Left lobe of liver (tissue), 2 donors: ENCODE data around the gene C17orf107. TPM values are rescaled to one million over a fixed set of nuclear protein-coding genes. Genes with fewer than 3 reads are reported as not detected.
"Not testable (repeated sequence)": the region's sequence is repeated elsewhere in the genome, so short reads cannot be mapped to it uniquely, and the experiment has no call there.

Source experiments
- ATAC-seq: fragments of 200-7000 bp; cut with Tn5 transposase; one replicate; pipeline ENCODE4 v1.9.1; 2020; ENCODE audit warnings: mild to moderate bottlenecking, moderate library complexity
- DNase-seq: peaks from one replicate; pipeline ENCODE4 v3.0.0-alpha.2; 2020; ENCODE audit warnings: low spot score
- total RNA-seq: library from RNA; stranded (reverse); gene quantifications from one replicate; pipeline ENCODE4 v1.2.1, GENCODE V29; 2021
- donor health status: DM: no; HTN: no; CAD: no; lungs with moderate emphysema.
- donor health status: DM: no; HTN: yes; CAD: no.

Gene C17orf107
- total RNA-seq, result 4.1 TPM

- peak; percentile 89 for DNase-seq
- peak; percentile 78 for ATAC-seq
Measured at GRCh38 chr17:4899341-4900230, at the start of gene C17orf107. C17orf107 (plus strand) TSS chr17:4899536; CDS start chr17:4899763, 227 bp downstream.

- ATAC-seq (no peak), DNase-seq (no peak)
Measured at GRCh38 chr17:4850246-4850645, 49.1 kb upstream of the C17orf107 start.

- ATAC-seq, result no peak
- no peak for DNase-seq
Measured at GRCh38 chr17:4851084-4851483, 48.3 kb upstream of the C17orf107 start.

- no peak for ATAC-seq
- no peak for DNase-seq
Measured at GRCh38 chr17:4852567-4853207, 46.6 kb upstream of the C17orf107 start.

GRCh38 chr17:4853208-4853671 is 46.1 kb upstream of the C17orf107 start:
- DNase-seq (no peak), ATAC-seq (no peak)

GRCh38 chr17:4854111-4854681 is 45.1 kb upstream of the C17orf107 start:
- DNase-seq (no peak), ATAC-seq (no peak)

- DNase-seq (no peak), ATAC-seq (no peak)
Measured at GRCh38 chr17:4856271-4856936, 42.9 kb upstream of the C17orf107 start.

- DNase-seq, result no peak
- ATAC-seq, result no peak
Measured at GRCh38 chr17:4856937-4857314, 42.4 kb upstream of the C17orf107 start.

- ATAC-seq, DNase-seq: not testable (repeated sequence)
Measured at GRCh38 chr17:4857347-4857746, 42.0 kb upstream of the C17orf107 start.

GRCh38 chr17:4858068-4858881 is 41.1 kb upstream of the C17orf107 start:
- no peak for DNase-seq
- peak; percentile 63 for ATAC-seq

- DNase-seq, result no peak
- peak; percentile 49 for ATAC-seq
Measured at GRCh38 chr17:4858882-4859260, 40.5 kb upstream of the C17orf107 start.

- DNase-seq, result no peak
- ATAC-seq, result no peak
Measured at GRCh38 chr17:4859816-4860625, 39.3 kb upstream of the C17orf107 start.

GRCh38 chr17:4860651-4861050 is 38.7 kb upstream of the C17orf107 start:
- ATAC-seq (no peak), DNase-seq (no peak)

GRCh38 chr17:4861052-4861451 is 38.3 kb upstream of the C17orf107 start:
- no peak for DNase-seq
- no peak for ATAC-seq

- DNase-seq (no peak), ATAC-seq (no peak)
Measured at GRCh38 chr17:4862720-4863119, 36.6 kb upstream of the C17orf107 start.

GRCh38 chr17:4863321-4863720 is 36.0 kb upstream of the C17orf107 start:
- no peak for DNase-seq
- no peak for ATAC-seq

- not testable (repeated sequence) for ATAC-seq, DNase-seq
Measured at GRCh38 chr17:4867535-4867934, 31.8 kb upstream of the C17orf107 start.

GRCh38 chr17:4869058-4869998 is 30.0 kb upstream of the C17orf107 start:
- not testable (repeated sequence) for ATAC-seq, DNase-seq
